ENCODE data around the gene RASGRP1. TPM values are rescaled to one million over a fixed set of nuclear protein-coding genes. Genes with fewer than 3 reads are reported as not detected.

RASGRP1 gene
- total RNA-seq, 1 experiment from 2014 or later: 1.6 TPM

- TF ChIP-seq ELF1 (IDR thresholded peaks at IDR 0.05; ENCODE audit: borderline replicate concordance, low read depth) (no peak), CBX3 (IDR thresholded peaks at IDR 0.05; ENCODE audit: low read depth) (no peak), RAD21 (IDR thresholded peaks at IDR 0.05; ENCODE audit: low read depth) (no peak)
Observed at GRCh38 chr15:38503496-38503895, 61.1 kb downstream of the RASGRP1 start (continued).

GRCh38 chr15:38499651-38500050 lies 65.0 kb downstream of the RASGRP1 start:
- no peak for DNase-seq (ENCODE audit: low read depth, low spot score)
- no peaks in the 10 kb centered on the region for H3K79me2 ChIP-seq (ENCODE audit: insufficient read depth, low read length)
- ChIA-PET CTCF (no interaction called here), RAD21 (ENCODE audit: low non-redundant PET in 1 of 2, low total read pairs in 2 of 2, uncharacterized antibody in 2 of 2, unreplicated experiment in 2 of 2) (no interaction called here), POLR2A (no interaction called here)
- H3K27ac ChIP-seq (ENCODE audit: low read depth, low read length): no peak overlapping the region
- no peaks in the 10 kb centered on the region for H3K27me3 ChIP-seq (ENCODE audit: insufficient read depth, low read length)
- no peak for TF ChIP-seq TCF7L2 (IDR thresholded peaks at IDR 0.05; ENCODE audit: borderline replicate concordance, extremely low read depth, insufficient read depth, insufficient read length)
- H3K4me3 ChIP-seq (replicated peaks in 1 of 2; ENCODE audit: low read depth in 1 of 2, low read length in 2 of 2): no peak overlapping the region
- no TSS peak for BruUV-seq (replicated peaks)
- intact Hi-C loops (cut with micrococcal nuclease): no loop called here
- H4K20me1 ChIP-seq (ENCODE audit: insufficient read depth): no peaks in the 10 kb centered on the region
- no peak for ATAC-seq
- no peaks in the 10 kb centered on the region for H3K9me2 ChIP-seq (ENCODE audit: insufficient read depth)
- H3K9ac ChIP-seq (ENCODE audit: low read length): no peak overlapping the region
- H3K36me3 ChIP-seq (ENCODE audit: control insufficient read depth in 1 of 2, insufficient read depth in 2 of 2, low read length in 2 of 2): no peaks in the 10 kb centered on the region; a peak in 1 of 4 replicates
- no peak overlapping the region for H3K4me2 ChIP-seq (ENCODE audit: low read length)
- H2AFZ ChIP-seq (ENCODE audit: low read depth, low read length, poor library complexity, severe bottlenecking): no peak overlapping the region
- no peaks in the 10 kb centered on the region for H3K4me1 ChIP-seq (ENCODE audit: control insufficient read depth in 1 of 2, insufficient read depth in 2 of 2, low read length in 2 of 2)
- H3K9me3 ChIP-seq (ENCODE audit: control insufficient read depth in 1 of 2, insufficient read depth in 1 of 2, low read depth in 1 of 2, low read length in 2 of 2): no peaks in the 10 kb centered on the region

GRCh38 chr15:38496151-38496550 lies 68.5 kb downstream of the RASGRP1 start:
- RAD21 ChIA-PET (ENCODE audit: low non-redundant PET in 1 of 2, low total read pairs in 2 of 2, uncharacterized antibody in 2 of 2, unreplicated experiment in 2 of 2): no interaction called here
- TF ChIP-seq RAD21 (IDR thresholded peaks at IDR 0.05; ENCODE audit: low read depth) (no peak), EZH2phosphoT487 (IDR thresholded peaks at IDR 0.05; ENCODE audit: borderline replicate concordance) (no peak), TCF7L2 (IDR thresholded peaks at IDR 0.05; ENCODE audit: borderline replicate concordance, extremely low read depth, insufficient read depth, insufficient read length) (no peak), EGR1 (IDR thresholded peaks at IDR 0.05; ENCODE audit: low read depth) (no peak), JUND (IDR thresholded peaks at IDR 0.05) (no peak), SIN3A (IDR thresholded peaks at IDR 0.05; ENCODE audit: low read depth) (no peak), REST (IDR thresholded peaks at IDR 0.05; ENCODE audit: low read depth) (no peak), POLR2AphosphoS5 (IDR thresholded peaks at IDR 0.05; ENCODE audit: low read depth, low read length) (no peak)
- H3K27me3 ChIP-seq (ENCODE audit: insufficient read depth, low read length): no peaks in the 10 kb centered on the region
- intact Hi-C loops (cut with micrococcal nuclease): no loop called here
- H3K9me3 ChIP-seq (ENCODE audit: control insufficient read depth in 1 of 2, insufficient read depth in 1 of 2, low read depth in 1 of 2, low read length in 2 of 2): no peaks in the 10 kb centered on the region
- H3K4me3 ChIP-seq (replicated peaks in 1 of 2; ENCODE audit: low read depth in 1 of 2, low read length in 2 of 2): no peak overlapping the region
- no peak overlapping the region for H3K9ac ChIP-seq (ENCODE audit: low read length)
- H3K9me2 ChIP-seq (ENCODE audit: insufficient read depth): no peaks in the 10 kb centered on the region
- H3K27ac ChIP-seq (ENCODE audit: low read depth, low read length): no peak overlapping the region
- CTCF ChIA-PET: no interaction called here
- H4K20me1 ChIP-seq (ENCODE audit: insufficient read depth): no peaks in the 10 kb centered on the region
- no peaks in the 10 kb centered on the region for H3K36me3 ChIP-seq (ENCODE audit: control insufficient read depth in 1 of 2, insufficient read depth in 2 of 2, low read length in 2 of 2)
- POLR2A ChIA-PET: no interaction called here
- ATAC-seq (no peak), DNase-seq (ENCODE audit: low read depth, low spot score) (no peak)
- H3K79me2 ChIP-seq (ENCODE audit: insufficient read depth, low read length): no peaks in the 10 kb centered on the region
- no peaks in the 10 kb centered on the region for H3K4me1 ChIP-seq (ENCODE audit: control insufficient read depth in 1 of 2, insufficient read depth in 2 of 2, low read length in 2 of 2)
- BruUV-seq (replicated peaks): no TSS peak
- H3K4me2 ChIP-seq (ENCODE audit: low read length): no peak overlapping the region
- no peak overlapping the region for H2AFZ ChIP-seq (ENCODE audit: low read depth, low read length, poor library complexity, severe bottlenecking)

Measured in HCT116 (cell line).